H9 (cell line): Measurements from ENCODE around the gene TLR8. TPM values are rescaled to one million over a fixed set of nuclear protein-coding genes. Genes with fewer than 3 reads are reported as not detected.

Experiments used
- DNase-seq: peaks from one replicate; pipeline ENCODE4 v3.0.0-alpha.2; 2017
- H2AFZ ChIP-seq: one replicate; pipeline ENCODE4 v1.6.1; 2013; ENCODE audit warnings: mild to moderate bottlenecking, low read length, control low read depth, moderate library complexity
- H2AK5ac ChIP-seq: 2 replicates; pipeline ENCODE4 v1.6.1; 2013; ENCODE audit warnings: low read length, control low read depth, mixed read lengths; ENCODE audit not compliant: insufficient read length
- H2BK120ac ChIP-seq: one replicate; pipeline ENCODE4 v1.6.1; 2013; ENCODE audit warnings: low read depth, mild to moderate bottlenecking, low read length, control low read depth, inconsistent platforms; ENCODE audit not compliant: poor library complexity, severe bottlenecking
- H2BK12ac ChIP-seq: 2 replicates; pipeline ENCODE4 v1.6.1; 2013; ENCODE audit warnings: low read length, control low read depth, mixed read lengths, low read depth; ENCODE audit not compliant: insufficient read length
- H2BK15ac ChIP-seq: 2 replicates; pipeline ENCODE4 v1.6.1; 2013; ENCODE audit warnings: low read depth, low read length, control low read depth
- H2BK20ac ChIP-seq: one replicate; pipeline ENCODE4 v1.6.1; 2013; ENCODE audit warnings: low read depth, mild to moderate bottlenecking, low read length, control low read depth, inconsistent platforms; ENCODE audit not compliant: poor library complexity, severe bottlenecking
- H2BK5ac ChIP-seq: 2 replicates; pipeline ENCODE4 v1.6.1; 2013; ENCODE audit warnings: low read length, control low read depth, mixed read lengths; ENCODE audit not compliant: insufficient read length
- H3K14ac ChIP-seq: 2 replicates; pipeline ENCODE4 v1.6.1; 2013; ENCODE audit warnings: low read length, control low read depth; ENCODE audit not compliant: insufficient read depth
- H3K18ac ChIP-seq: 2 replicates; pipeline ENCODE4 v1.6.1; 2013; ENCODE audit warnings: low read depth, mild to moderate bottlenecking, mixed read lengths, low read length, control low read depth; ENCODE audit not compliant: insufficient read length
- H3K23ac ChIP-seq: 2 replicates; pipeline ENCODE4 v1.6.1; 2013; ENCODE audit warnings: low read length, control low read depth, mixed read lengths, low read depth; ENCODE audit not compliant: insufficient read length
- H3K23me2 ChIP-seq: 2 replicates; pipeline ENCODE4 v1.6.1; 2013; ENCODE audit warnings: low read depth, mild to moderate bottlenecking, mixed read lengths, low read length, control low read depth; ENCODE audit not compliant: insufficient read length, poor library complexity, severe bottlenecking
- H3K27ac ChIP-seq: 2 replicates; pipeline ENCODE4 v1.5.1; 2013; ENCODE audit warnings: low read length, control low read depth, mixed read lengths, low read depth; ENCODE audit not compliant: insufficient read length
- H3K27me3 ChIP-seq: 2 replicates; pipeline ENCODE4 v1.6.1; 2013; ENCODE audit warnings: low read length, control low read depth, inconsistent platforms; ENCODE audit not compliant: insufficient read depth
- H3K4ac ChIP-seq: 2 replicates; pipeline ENCODE4 v1.6.1; 2013; ENCODE audit warnings: low read depth, mild to moderate bottlenecking, control low read depth, inconsistent platforms, low read length, moderate library complexity
- H3K4me1 ChIP-seq: 2 replicates; pipeline ENCODE4 v1.6.1; 2013; ENCODE audit warnings: low read length, control low read depth, inconsistent platforms; ENCODE audit not compliant: insufficient read depth
- H3K4me2 ChIP-seq: 2 replicates; pipeline ENCODE4 v1.6.1; 2013; ENCODE audit warnings: low read length, control low read depth, mixed read lengths; ENCODE audit not compliant: insufficient read length, insufficient read depth
- H3K56ac ChIP-seq: 2 replicates; pipeline ENCODE4 v1.6.1; 2013; ENCODE audit warnings: low read depth, mild to moderate bottlenecking, mixed read lengths, low read length, control low read depth; ENCODE audit not compliant: insufficient read length
- H3K79me1 ChIP-seq: 2 replicates; pipeline ENCODE4 v1.6.1; 2013; ENCODE audit warnings: low read depth, mild to moderate bottlenecking, moderate library complexity, low read length, control low read depth, inconsistent platforms; ENCODE audit not compliant: insufficient read depth, poor library complexity, severe bottlenecking
- H3K79me2 ChIP-seq: 2 replicates; pipeline ENCODE4 v1.6.1; 2013; ENCODE audit warnings: low read length, control low read depth, inconsistent platforms; ENCODE audit not compliant: insufficient read depth
- H3K9ac ChIP-seq: 2 replicates; pipeline ENCODE4 v1.6.1; 2013; ENCODE audit warnings: low read length, control low read depth, mixed read lengths; ENCODE audit not compliant: insufficient read length; ENCODE audit errors: extremely low read depth
- H3K9me3 ChIP-seq: one replicate; pipeline ENCODE4 v1.6.1; 2013; ENCODE audit warnings: low read depth, low read length, inconsistent platforms; ENCODE audit not compliant: control insufficient read depth
- H3T11ph ChIP-seq: one replicate; pipeline ENCODE4 v1.6.1; 2013; ENCODE audit warnings: mild to moderate bottlenecking, low read length, control low read depth, inconsistent platforms
- H4K20me1 ChIP-seq: one replicate; pipeline ENCODE4 v1.6.1; 2013; ENCODE audit not compliant: control insufficient read depth, insufficient read length, insufficient read depth
- H4K5ac ChIP-seq: 2 replicates; pipeline ENCODE4 v1.6.1; 2013; ENCODE audit warnings: low read depth, mild to moderate bottlenecking, mixed read lengths, low read length, control low read depth; ENCODE audit not compliant: insufficient read length
- H4K8ac ChIP-seq: replicated peaks from 2 replicates; pipeline ENCODE4 v1.6.1; 2013; ENCODE audit warnings: low read length, control low read depth, mixed read lengths, low read depth; ENCODE audit not compliant: insufficient read length
- H4K91ac ChIP-seq: 2 replicates; pipeline ENCODE4 v1.6.1; 2013; ENCODE audit warnings: low read depth, mild to moderate bottlenecking, moderate library complexity, mixed read lengths, low read length, control low read depth; ENCODE audit not compliant: insufficient read length
- H3K27ac Mint-ChIP-seq, 3 experiments: 2 replicates in 2 of 3; 3 replicates in 1 of 3; pipeline ENCODE4 v1.8.0; 2020 to 2021; ENCODE audit warnings: mixed read lengths in 3 of 3, mild to moderate bottlenecking in 1 of 3, moderate library complexity in 1 of 3
- H3K27me3 Mint-ChIP-seq: 2 replicates; pipeline ENCODE4 v1.8.0; 2021; ENCODE audit warnings: low read depth, mild to moderate bottlenecking, moderate library complexity, mixed read lengths
- H3K36me3 Mint-ChIP-seq, 3 experiments: 2 replicates in 2 of 3; 3 replicates in 1 of 3; pipeline ENCODE4 v1.8.0; 2020 to 2021; ENCODE audit warnings: low read depth in 3 of 3, mixed read lengths in 3 of 3; ENCODE audit not compliant: insufficient read depth in 1 of 3
- H3K4me1 Mint-ChIP-seq, 2 experiments: 2 replicates each; pipeline ENCODE4 v1.8.0; 2020; ENCODE audit warnings: mixed read lengths in 2 of 2
- H3K4me3 Mint-ChIP-seq, 2 experiments: 2 replicates in 1 of 2; 3 replicates in 1 of 2; pipeline ENCODE4 v1.8.0; 2020 to 2021; ENCODE audit warnings: mild to moderate bottlenecking in 2 of 2, mixed read lengths in 2 of 2, moderate library complexity in 1 of 2
- H3K9me3 Mint-ChIP-seq, 2 experiments: 2 replicates in 1 of 2; 3 replicates in 1 of 2; pipeline ENCODE4 v1.8.0; 2020; ENCODE audit warnings: mild to moderate bottlenecking in 2 of 2, mixed read lengths in 2 of 2, moderate library complexity in 1 of 2
- CTCF ChIP-seq: fragments of 200-600 bp; sonication (generic); conservative IDR thresholded peaks from 3 replicates; pipeline ENCODE4 v1.8.0; 2021; ENCODE audit warnings: antibody characterized with exemption, mild to moderate bottlenecking
- WGBS: extraction: QIAGEN DNeasy Blood & Tissue Kit; methylation state at CpG from one replicate; pipeline ENCODE4 v1.1.7; 2013; ENCODE audit warnings: missing lambda C conversion rate, low lambda C conversion rate, mixed read lengths; ENCODE audit not compliant: insufficient read length; ENCODE audit errors: extremely low coverage; 5-methylcytosine and 5-hydroxymethylcytosine counted together
- total RNA-seq: library from RNA; stranded (reverse); gene quantifications from 2 replicates; pipeline ENCODE4 v1.2.1, GENCODE V29; 2021

Gene TLR8
- total RNA-seq, 1 experiment from 2014 or later: not detected

- H3K4me2 ChIP-seq: no peak overlapping the region
- Mint-ChIP-seq H3K27ac (no peak overlapping the region), H3K9me3 (peaks cover 56 to 64% of the 10 kb centered on the region in 2 experiments), H3K4me3 (no peak overlapping the region), H3K4me1 (peaks cover 9 to 13% of the 10 kb centered on the region in 2 experiments), H3K27me3 (no peaks in the 10 kb centered on the region), H3K36me3 (no peaks in the 10 kb centered on the region; a peak in 1 of 7 replicates)
- H4K5ac ChIP-seq: no peak overlapping the region
- no peak overlapping the region for H2BK120ac ChIP-seq
- no peak overlapping the region for H2AK5ac ChIP-seq
- TF ChIP-seq CTCF: no peak
- no peak for DNase-seq
- H3K56ac ChIP-seq: no peak overlapping the region
- no peak overlapping the region for H3K4ac ChIP-seq
- no peak overlapping the region for H3T11ph ChIP-seq
- H2BK12ac ChIP-seq: no peak overlapping the region
- no CpG with 5 or more reads among the region's 6 CpGs for WGBS
- H4K20me1 ChIP-seq: no peaks in the 10 kb centered on the region
- no peak overlapping the region for H3K27ac ChIP-seq
- no peak overlapping the region for H3K14ac ChIP-seq
- no peak overlapping the region for H2BK5ac ChIP-seq
- no peaks in the 10 kb centered on the region for H3K9me3 ChIP-seq
- H3K79me2 ChIP-seq: no peaks in the 10 kb centered on the region
- H3K27me3 ChIP-seq: no peaks in the 10 kb centered on the region
- no peak overlapping the region for H3K23ac ChIP-seq
- no peak overlapping the region for H2BK20ac ChIP-seq
- no peaks in the 10 kb centered on the region for H3K79me1 ChIP-seq
- no peak overlapping the region for H2AFZ ChIP-seq
- no peaks in the 10 kb centered on the region for H3K23me2 ChIP-seq
- H3K18ac ChIP-seq: no peak overlapping the region
- H4K91ac ChIP-seq: no peak overlapping the region
- no peak overlapping the region for H4K8ac ChIP-seq
- H3K4me1 ChIP-seq: no peaks in the 10 kb centered on the region
- H2BK15ac ChIP-seq: no peak overlapping the region
- no peak overlapping the region for H3K9ac ChIP-seq
Measured at GRCh38 chrX:12871257-12871656, 35.2 kb upstream of the TLR8 start.
